Ramos (cell line): ENCODE results near the gene MS4A8.
"Not testable (repeated sequence)": the region's sequence is repeated elsewhere in the genome, so short reads cannot be mapped to it uniquely, and the experiment has no call there.

Source experiments
- in situ Hi-C: fragments of 300-500 bp; cut with MboI; formaldehyde crosslinking; loops from one replicate; pipeline ENCODE4 v1.14.3; 2022; ENCODE audit warnings: low sequenced_read_pairs; ENCODE audit not compliant: unreplicated experiment

The MS4A8 gene, protein sequence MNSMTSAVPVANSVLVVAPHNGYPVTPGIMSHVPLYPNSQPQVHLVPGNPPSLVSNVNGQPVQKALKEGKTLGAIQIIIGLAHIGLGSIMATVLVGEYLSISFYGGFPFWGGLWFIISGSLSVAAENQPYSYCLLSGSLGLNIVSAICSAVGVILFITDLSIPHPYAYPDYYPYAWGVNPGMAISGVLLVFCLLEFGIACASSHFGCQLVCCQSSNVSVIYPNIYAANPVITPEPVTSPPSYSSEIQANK

DNA sequence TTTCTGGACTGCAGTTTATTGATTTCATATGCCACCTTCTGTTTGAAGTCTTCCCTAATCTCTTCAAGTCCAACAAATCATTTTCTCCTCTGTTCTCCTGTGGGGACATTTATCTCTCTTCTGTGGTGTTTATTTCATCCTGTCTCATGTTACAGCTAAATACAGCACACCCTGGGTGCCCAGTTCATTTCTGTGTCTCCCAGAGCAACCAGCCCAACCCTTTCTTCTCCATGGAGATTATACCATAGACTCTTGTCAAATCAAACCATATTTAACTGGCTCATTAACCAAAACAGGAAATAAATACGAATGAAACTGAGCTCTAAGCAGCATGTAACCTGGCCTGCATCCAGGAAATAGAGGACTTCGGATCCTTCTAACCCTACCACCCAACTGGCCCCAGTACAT lies at the start of gene MS4A8:
MS4A8 (plus strand) TSS at position 329 of the 408 bp plus-strand sequence. CDS start 1,249 bp downstream, outside the sequence.
- in situ Hi-C loops: no loop called here

DNA sequence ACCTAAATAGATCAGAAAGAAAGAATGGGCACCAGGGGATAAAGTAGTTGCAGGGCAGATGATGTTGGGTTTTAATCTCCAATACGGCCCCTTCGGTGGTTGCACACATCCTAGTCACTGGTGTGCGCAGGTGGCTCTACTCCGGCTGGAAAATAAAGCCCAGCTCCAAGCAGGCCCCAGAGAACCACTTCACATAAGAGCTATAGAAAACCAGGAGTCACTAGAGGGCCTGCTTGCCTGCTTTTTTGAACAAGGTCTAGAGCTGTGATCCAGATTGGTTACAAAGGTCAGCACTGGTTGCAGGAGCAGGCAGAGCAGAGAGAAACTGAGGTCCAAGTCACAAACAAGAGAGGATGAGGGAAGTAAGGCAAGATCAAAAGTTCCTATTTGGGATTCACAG lies 41.5 kb upstream of the MS4A8 start:
- in situ Hi-C loops: no loop called here

DNA sequence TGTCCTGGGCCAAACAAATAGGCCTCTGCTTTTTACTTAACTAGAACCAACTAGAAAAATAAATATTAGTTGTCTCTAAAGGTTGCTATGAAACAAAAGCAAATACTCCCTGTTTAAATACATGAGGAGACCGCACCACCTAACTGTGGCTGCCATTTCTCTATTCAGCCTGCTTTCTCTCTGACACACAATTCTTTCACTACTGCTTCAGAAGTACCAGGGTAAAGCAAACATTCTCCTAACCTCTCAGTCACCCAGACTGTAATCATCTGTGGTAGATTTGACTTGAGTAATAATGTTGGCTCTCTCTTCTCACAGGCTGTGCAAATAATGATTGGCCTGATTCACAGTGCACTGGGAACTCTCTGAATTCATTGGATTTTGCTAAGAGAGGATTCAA lies 41.0 kb upstream of the MS4A8 start:
- in situ Hi-C loops: no loop called here

DNA sequence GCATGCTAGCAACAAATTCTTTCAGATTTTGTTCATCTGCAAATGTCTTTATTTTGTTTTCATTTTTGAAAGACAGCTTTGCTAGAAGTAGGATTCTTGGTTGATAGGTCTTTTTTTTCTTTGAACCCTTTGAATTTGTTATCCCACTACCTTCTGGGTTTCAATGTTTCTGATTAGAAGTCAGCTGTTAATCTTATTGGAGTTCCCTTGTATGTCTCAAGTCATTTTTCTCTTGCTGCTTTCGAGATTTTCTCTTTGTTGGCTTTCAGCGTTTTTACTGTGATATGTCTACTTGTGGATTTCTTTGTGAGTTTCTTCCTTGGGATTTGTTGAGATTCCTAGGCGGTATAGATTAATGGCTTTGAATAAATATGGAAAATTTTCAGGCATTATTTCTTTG lies 27.2 kb upstream of the MS4A8 start:
- in situ Hi-C loops: no loop called here

DNA sequence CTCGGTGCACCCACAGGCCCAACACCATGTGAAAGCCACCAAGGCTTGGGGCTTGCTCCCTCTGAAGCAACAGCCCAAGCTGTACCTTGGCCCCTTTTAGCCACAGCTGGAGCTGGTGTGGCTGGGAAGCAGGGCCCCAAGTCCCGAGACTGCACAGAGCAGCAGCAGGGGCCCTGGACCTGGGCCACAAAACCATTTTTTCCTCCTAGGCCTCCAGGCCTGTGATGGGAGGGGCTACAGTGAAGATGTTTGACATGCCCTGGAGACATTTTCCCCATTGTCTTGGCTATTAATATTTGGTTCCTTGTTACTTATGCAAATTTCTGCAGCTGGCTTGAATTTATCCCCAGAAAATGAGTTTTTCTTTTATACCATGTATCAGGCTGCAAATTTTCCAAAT lies 21.2 kb upstream of the MS4A8 start:
- in situ Hi-C loops: not testable (repeated sequence)

DNA sequence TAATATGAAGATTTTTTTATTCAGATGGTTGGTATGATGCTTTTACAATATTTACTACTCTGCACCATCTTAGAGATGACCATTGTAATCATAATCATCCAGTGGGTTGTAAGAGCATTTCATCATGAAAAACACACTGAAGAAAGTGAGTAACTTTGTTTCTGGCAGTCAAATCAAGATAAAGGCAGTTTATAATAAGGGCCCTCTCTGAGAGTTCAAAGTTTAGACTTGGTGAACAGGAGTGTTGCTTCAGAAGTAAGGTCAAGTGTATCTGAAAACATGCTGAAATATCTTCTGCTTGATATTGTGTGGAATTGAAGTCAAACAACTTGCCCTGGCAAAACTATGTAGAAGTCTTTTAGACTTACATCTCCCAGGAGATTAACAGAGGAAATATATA lies 19.5 kb upstream of the MS4A8 start:
- in situ Hi-C loops: no loop called here

DNA sequence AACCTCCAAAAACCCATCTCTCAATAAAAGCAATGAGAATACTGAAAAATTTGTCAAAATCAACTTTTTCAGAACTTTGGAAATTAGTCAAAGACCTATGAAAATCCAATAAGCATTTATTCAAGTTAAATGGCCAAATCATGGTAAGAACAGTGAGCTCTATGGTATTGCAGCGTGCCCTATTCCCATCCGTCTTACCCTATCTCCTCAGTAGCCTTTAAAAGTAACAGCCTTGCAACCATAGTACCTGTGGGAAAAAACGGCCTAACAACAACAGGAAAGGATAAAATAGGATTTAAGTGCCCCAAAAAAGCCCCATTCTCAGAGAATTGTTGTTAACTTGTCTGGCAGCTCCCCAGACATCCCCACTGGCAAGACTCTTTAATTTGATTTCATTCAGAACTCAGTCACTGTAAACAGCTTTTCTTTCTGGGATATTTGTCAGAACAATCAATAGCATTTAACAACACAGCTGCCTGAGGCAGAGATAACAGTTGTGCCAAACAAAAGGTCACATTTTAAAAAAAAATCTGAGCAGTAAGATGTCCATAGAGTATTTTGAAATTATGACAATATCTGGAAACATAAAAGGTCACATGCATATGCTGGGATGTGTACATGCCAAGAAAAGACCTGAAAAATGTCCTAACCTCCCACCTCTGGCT lies 18.8 kb upstream of the MS4A8 start:
- in situ Hi-C loops: no loop called here

DNA sequence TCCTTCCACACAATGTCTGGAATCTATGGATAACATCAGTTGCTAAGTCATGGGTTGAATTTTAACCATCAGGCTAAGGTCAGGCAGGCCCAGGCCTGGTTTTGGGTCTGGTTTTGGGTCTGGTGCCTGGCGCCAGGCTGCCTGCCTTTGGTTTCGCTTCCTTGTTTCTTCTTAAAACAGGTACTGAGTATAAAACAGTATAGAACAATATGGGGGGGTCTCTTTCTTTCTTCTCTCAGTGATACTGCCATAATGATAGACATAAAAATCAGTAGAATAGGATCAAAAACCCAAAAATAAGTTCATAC lies 14.9 kb upstream of the MS4A8 start:
- in situ Hi-C loops: not testable (repeated sequence)

DNA sequence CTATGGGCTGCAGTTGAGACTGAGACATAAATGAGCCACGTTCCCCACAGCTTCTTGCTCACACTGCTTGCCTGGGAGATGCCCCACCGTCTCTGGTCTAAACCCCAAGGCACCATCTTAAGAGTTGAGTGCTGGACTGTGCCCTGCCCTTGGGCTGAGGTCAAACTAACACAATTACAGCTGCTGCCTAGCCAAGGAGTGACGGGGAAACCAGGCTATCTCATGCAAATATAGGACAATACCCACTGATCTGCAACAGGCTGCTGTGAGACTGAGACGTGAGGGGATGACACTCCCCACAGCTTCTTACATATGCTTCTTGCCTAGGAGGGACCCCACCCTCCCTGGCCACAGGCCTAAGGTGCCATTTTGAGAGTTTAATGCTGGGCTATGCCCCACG lies 7.8 kb upstream of the MS4A8 start:
- in situ Hi-C loops: no loop called here

DNA sequence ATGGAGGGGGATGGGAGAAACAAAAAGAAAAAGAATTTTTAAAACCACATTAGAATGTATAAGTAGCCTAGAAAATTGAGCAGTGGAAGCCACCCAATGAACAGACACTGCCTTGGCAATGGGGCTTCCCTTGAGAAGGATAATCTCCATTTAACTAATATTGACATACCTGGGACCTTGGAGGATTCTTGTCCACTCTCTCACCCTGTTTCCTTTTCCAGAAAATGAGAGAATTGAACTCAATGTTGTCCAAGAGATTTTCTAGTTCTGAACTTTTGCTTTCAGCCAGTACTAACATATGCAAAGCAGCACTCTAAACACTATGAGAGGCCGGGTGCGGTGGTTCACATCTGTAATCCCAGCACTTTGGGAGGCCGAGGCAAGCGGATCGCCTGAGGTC lies 524 bp downstream of the MS4A8 start:
- in situ Hi-C loops: no loop called here

DNA sequence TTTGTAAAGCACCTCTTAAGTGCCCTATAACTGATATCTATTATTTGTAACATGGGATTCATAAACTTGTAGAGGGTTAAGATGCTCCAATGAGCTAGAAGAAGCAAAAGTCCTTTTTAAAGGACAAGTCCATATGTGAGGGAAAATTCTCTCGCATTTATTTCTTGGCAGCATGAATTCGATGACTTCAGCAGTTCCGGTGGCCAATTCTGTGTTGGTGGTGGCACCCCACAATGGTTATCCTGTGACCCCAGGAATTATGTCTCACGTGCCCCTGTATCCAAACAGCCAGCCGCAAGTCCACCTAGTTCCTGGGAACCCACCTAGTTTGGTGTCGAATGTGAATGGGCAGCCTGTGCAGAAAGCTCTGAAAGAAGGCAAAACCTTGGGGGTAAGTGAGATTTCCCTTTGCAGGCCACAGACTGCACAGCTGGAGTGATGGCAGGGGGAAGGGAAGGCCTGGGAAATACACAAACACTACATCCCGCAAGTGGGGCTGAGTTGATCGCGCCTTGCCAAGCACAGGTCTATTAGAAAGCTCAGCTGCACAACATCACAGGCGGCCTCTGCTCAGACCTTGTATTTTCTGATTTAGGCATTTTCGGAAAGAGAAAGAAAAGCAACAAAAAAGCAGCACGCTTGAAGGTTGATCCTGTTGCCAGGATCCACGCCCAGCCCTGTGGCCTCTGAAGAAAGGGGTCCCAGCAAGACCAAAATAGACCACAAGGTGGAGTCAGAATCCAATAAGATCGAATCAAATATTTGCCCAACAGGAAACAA lies 1.5 kb downstream of the MS4A8 start:
- in situ Hi-C loops: no loop called here

DNA sequence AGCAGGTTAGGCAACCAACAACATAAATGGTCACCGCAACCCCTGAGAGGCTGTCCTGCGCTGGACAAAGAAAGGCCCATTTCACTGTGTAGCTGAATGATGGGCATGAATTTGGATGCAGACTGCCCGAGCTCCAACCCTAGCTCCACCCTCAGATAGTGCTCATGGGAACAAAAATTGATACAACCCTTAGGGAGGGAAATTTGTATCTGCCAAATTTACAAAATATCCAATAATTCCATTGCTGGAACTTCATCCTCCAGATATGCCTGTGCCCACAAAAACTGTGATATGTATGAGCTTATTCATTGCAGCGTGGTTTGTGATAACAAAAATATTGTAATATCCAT lies 2.0 kb downstream of the MS4A8 start:
- in situ Hi-C loops: no loop called here

DNA sequence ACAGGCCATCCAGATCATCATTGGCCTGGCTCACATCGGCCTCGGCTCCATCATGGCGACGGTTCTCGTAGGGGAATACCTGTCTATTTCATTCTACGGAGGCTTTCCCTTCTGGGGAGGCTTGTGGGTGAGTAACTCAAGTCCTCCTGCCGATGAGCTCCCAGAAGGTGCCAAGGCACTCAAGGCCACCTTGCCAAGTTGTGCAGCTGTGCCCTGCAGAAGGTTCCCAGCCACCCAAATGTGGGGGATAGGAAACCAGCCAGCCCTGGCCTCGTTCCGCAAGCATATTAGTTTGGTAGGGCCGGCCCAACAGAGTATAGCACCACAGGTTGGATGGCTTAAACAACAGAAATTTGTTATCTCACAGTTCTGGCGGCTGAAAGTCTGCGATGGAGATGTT lies 4.0 kb downstream of the MS4A8 start:
- in situ Hi-C loops: no loop called here

DNA sequence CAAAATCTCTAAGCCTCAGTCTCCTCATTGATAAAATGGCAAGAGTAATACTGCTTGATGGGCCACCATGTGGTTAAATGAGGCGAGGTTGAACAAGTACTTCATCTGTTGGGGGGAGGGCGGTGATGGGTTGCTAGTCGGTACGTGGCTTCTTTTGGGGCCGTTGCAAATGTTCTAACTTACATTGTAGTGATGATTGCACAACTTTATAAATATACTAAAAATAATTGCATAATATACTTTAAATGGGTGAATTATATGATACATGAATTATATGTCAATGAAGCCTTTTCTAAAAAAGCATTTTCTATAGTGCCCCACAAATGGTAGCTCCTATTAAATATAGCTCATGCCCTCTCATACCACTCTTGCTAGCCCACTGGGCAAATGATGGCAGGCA lies 6.5 kb downstream of the MS4A8 start:
- in situ Hi-C loops: no loop called here

DNA sequence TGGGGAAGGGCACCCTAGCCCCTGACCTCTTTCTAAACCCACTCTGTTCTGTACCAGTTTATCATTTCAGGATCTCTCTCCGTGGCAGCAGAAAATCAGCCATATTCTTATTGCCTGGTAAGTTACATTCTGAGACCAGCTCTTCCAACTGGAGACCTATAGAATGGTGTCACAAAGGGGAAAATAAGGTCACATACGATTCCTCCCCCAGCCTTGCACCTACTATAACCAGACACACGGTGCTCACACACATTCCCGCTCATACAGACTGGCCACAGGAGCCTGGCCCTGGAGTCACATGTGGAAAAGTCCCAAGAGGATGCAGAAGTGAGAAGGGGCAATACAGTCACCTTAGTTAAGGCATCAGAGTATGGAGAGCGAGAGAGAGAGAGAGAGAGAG lies 7.5 kb downstream of the MS4A8 start:
- in situ Hi-C loops: no loop called here

DNA sequence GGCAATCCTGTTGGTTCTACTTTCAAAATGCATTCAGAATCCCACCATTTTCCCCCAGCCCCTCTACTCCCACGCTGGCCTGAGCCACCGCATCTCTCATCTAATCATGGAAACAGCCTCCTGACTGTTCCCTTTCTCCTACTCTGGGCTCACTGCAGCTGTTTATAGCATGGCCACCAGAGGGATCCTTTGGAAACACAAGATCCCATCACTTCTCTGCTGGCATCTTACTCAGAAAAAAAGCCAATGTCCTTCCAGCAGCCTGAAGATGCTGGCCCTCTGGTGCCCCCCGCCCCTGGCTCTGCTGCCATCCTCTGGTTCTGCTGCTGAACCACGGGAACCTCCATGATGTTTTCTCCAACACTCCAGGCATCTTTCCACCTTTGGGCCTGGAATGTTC lies 11.1 kb downstream of the MS4A8 start:
- in situ Hi-C loops: no loop called here

DNA sequence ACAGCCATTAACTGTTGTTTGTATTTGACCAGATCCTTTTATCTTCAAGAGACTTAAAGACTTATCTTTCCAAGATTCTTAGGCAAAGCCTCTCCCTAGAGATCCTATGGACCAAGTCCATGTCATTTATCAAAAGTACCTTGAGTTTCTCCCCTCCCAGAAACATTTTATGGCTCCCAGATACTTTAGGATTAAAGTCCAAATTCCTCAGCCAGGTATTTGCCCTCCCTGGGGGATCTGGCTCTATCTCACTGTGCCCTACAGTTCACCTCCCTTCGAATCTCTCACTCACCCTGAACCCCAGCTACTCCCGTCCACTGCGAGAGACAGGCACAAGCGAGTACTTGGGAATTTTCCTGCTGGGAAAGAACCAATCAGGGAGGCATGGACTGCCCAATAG lies 11.9 kb downstream of the MS4A8 start:
- in situ Hi-C loops: no loop called here

DNA sequence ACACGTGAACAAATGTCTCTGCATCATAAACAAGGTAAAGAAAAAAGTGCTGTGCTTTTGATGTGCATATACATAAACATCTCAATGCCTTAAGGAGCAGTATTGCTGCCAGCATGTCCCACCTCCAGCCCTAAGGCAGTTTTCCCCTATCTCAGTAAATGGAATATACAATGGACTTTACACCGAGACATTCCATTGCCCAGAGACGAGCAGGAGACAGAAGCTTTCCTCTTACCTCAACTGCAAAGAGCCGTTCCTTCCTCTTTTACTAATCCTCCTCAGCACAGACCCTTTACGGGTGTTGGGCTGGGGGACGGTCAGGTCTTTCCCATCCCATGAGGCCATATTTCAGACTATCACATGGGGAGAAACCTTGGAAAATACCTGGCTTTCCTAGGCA lies 14.0 kb downstream of the MS4A8 start:
- in situ Hi-C loops: not testable (repeated sequence)

DNA sequence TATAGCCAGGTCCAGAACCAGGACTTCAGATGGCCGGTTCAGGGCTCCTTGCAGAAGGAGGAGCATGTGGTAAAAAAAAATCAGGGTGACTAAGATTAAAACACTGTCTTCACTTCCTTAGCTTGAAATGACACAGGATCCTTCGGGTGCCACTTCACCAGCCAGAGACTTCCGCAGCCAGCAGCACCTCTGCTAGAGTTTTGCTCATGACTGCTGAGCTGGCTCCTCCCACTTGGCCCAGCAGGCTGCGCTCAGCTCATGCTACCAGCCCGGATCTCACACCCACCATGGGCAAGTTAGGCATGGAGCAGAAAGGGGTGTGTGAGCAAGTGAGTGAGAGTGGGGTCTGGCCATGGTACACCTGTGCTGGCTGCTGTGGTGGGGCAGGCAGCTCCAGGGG lies 18.5 kb downstream of the MS4A8 start:
- in situ Hi-C loops: no loop called here

DNA sequence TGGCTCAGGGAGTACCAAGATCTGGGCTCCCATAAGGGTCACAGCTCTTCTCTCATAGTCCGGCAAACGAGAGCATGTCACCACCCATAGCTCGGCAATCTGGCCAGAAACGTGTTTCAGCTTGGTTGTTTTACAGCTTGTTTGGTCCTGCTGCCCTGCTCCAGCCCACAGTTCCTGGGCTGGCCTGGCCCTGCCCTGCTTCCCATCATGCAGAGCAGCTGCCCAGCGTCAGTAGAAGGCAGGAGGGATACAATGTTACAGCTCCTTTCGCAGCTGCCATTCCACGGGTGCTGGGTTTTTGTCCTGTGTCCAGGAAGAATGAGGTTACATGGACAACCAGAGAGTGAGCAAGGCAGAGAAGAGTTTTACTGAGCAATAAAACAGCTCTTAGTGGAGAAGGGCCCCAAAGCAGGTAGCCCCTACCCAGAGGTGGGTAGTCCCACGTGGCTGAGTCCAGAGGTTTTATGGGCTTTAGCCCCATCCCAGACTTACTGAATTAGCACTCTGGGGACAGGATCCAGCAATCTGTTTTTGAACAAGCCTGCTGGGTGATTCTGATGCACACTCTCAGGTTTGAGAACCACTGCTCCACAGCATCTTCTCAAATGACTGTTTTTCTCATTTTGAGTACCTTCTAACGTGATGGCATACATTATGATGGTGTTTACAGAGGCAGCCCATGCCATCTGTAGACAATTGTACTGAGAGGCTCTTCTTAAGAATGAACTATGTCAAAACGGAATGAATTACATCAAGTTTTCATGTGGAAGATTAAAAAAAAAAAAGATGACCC lies 19.3 kb downstream of the MS4A8 start:
- in situ Hi-C loops: no loop called here

DNA sequence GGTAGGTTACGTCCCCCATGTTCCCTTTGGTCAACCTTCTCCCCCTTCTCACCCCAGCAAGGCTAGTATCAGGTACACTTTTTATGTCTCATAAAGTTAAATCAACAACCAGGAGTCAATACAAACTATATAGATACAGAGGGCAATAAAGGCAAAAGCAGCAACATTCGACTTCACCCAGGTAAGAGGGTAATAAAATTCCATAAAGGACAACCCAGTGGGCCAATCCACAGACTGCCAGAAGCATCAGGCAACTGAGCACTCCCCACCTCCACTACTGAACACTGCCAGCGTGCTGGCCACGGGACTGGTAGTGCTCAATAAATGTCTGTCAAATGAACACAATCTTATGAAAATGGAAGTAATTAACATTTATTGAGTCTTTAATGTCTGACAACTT lies 20.0 kb downstream of the MS4A8 start:
- in situ Hi-C loops: no loop called here
